Glomerular visceral epithelial cell (primary cell): ENCODE measurements around the gene ZMYND19.
A peak's percentile ranks its signal among the peaks of the same experiment; 100 is the strongest.
"Not testable (repeated sequence)": the region's sequence is repeated elsewhere in the genome, so short reads cannot be mapped to it uniquely, and the experiment has no call there.

Source experiments
- DNase-seq: peaks from one replicate; pipeline ENCODE4 v3.0.0-alpha.2; 2016; ENCODE audit errors: extremely low spot score

ZMYND19 gene

GRCh38 chr9:137590469-137591383 is at the start of gene ZMYND19:
ZMYND19 (minus strand) TSS chr9:137590512; CDS start chr9:137590263, 249 bp downstream.
- DNase-seq: peak; percentile 93

- no peak for DNase-seq
Measured at GRCh38 chr9:137639303-137640051, 49.2 kb upstream of the ZMYND19 start.

- DNase-seq: no peak
Measured at GRCh38 chr9:137638680-137639079, 48.4 kb upstream of the ZMYND19 start.

- DNase-seq: no peak
Measured at GRCh38 chr9:137634016-137634415, 43.7 kb upstream of the ZMYND19 start.

GRCh38 chr9:137632230-137633161 is 42.2 kb upstream of the ZMYND19 start:
- DNase-seq: no peak

- DNase-seq: no peak
Measured at GRCh38 chr9:137631345-137632229, 41.3 kb upstream of the ZMYND19 start.

GRCh38 chr9:137630679-137631078 is 40.4 kb upstream of the ZMYND19 start:
- no peak for DNase-seq

- no peak for DNase-seq
Measured at GRCh38 chr9:137630126-137630525, 39.8 kb upstream of the ZMYND19 start.

- not testable (repeated sequence) for DNase-seq
Measured at GRCh38 chr9:137627406-137627805, 37.1 kb upstream of the ZMYND19 start.

- no peak for DNase-seq
Measured at GRCh38 chr9:137626464-137626863, 36.2 kb upstream of the ZMYND19 start.

GRCh38 chr9:137622211-137622610 is 31.9 kb upstream of the ZMYND19 start:
- DNase-seq: not testable (repeated sequence)

GRCh38 chr9:137621131-137621757 is 30.9 kb upstream of the ZMYND19 start:
- DNase-seq: peak; percentile 26

- no peak for DNase-seq
Measured at GRCh38 chr9:137620581-137620980, 30.3 kb upstream of the ZMYND19 start.

GRCh38 chr9:137620048-137620405 is 29.7 kb upstream of the ZMYND19 start:
- DNase-seq: no peak

- peak; percentile 49 for DNase-seq
Measured at GRCh38 chr9:137619240-137620047, 29.1 kb upstream of the ZMYND19 start.

GRCh38 chr9:137618105-137619067 is 28.1 kb upstream of the ZMYND19 start, which contains the start of gene EHMT1:
EHMT1 (plus strand) TSS chr9:137619005; CDS start chr9:137619029, 24 bp downstream.
- DNase-seq: peak; percentile 93

- DNase-seq: no peak
Measured at GRCh38 chr9:137615387-137615871, 25.1 kb upstream of the ZMYND19 start.
